Measurements from ENCODE around the gene XPR1. TPM values are rescaled to one million over a fixed set of nuclear protein-coding genes. Genes with fewer than 3 reads are reported as not detected.

The XPR1 gene
- total and polyA plus RNA-seq, 2 of the 8 experiments (the other 6 are each of a cell fraction or from before 2014, with no cell fraction given), result 28.6 to 43.9 TPM

GRCh38 chr1:180590889-180591288 is 40.9 kb upstream of the XPR1 start:
- Histone ChIP-seq H2BK20ac (ENCODE audit: low read length) (no peak overlapping the region), H3K56ac (replicated peaks; ENCODE audit: insufficient read length, low read depth, low read length) (no peak overlapping the region), H4K5ac (ENCODE audit: insufficient read length, low read depth, low read length) (no peak overlapping the region), H3K27me3 (replicated peaks in 1 of 4; ENCODE audit: control insufficient read depth in 3 of 4, extremely low read depth in 1 of 4, insufficient read depth in 3 of 4, low read length in 3 of 4) (no peaks in the 10 kb centered on the region), H2BK5ac (ENCODE audit: low read depth, low read length) (no peak overlapping the region), H2AFZ (ENCODE audit: low read length) (no peak overlapping the region), H2BK15ac (ENCODE audit: low read length) (no peak overlapping the region), H2BK120ac (replicated peaks; ENCODE audit: low read depth, low read length) (no peak overlapping the region), H3K23me2 (ENCODE audit: low read depth, low read length) (no peaks in the 10 kb centered on the region), H4K91ac (replicated peaks; ENCODE audit: insufficient read length, low read length) (no peak overlapping the region), H3K27ac (ENCODE audit: low read depth, low read length) (no peak overlapping the region), H3K79me1 (ENCODE audit: low read depth, low read length) (no peaks in the 10 kb centered on the region), H3K9me3 (ENCODE audit: insufficient read depth in 2 of 2, low read depth in 1 of 2, low read length in 1 of 2) (no peaks in the 10 kb centered on the region), H3K9ac (replicated peaks in 1 of 4; ENCODE audit: extremely low read depth in 1 of 4, low read depth in 3 of 4, low read length in 3 of 4) (no peak overlapping the region), H3K14ac (ENCODE audit: insufficient read length) (no peak overlapping the region), H3K4me3 (ENCODE audit: extremely low read depth in 1 of 4, insufficient read depth in 2 of 4, low read depth in 3 of 4, low read length in 4 of 4) (no peak overlapping the region), H3K4me1 (replicated peaks in 1 of 4; ENCODE audit: control insufficient read depth in 3 of 4, insufficient read depth in 4 of 4, low read length in 3 of 4) (no peaks in the 10 kb centered on the region), H3K18ac (ENCODE audit: extremely low read depth, low read length) (no peak overlapping the region), H2BK12ac (ENCODE audit: low read depth, low read length) (no peak overlapping the region), H3K36me3 (ENCODE audit: control insufficient read depth in 2 of 4, insufficient read depth in 4 of 4, low read length in 3 of 4) (no peaks in the 10 kb centered on the region), H3K4me2 (ENCODE audit: insufficient read depth in 1 of 2, low read depth in 2 of 2, low read length in 2 of 2) (no peak overlapping the region), H3K23ac (ENCODE audit: insufficient read length) (no peak overlapping the region), H2AK5ac (ENCODE audit: low read depth, low read length) (no peak overlapping the region), H3K4ac (replicated peaks; ENCODE audit: insufficient read length, low read depth, low read length) (no peak overlapping the region), H3K79me2 (ENCODE audit: control insufficient read depth in 1 of 2, insufficient read depth in 2 of 2, low read length in 2 of 2) (no peaks in the 10 kb centered on the region), H4K8ac (ENCODE audit: extremely low read depth, insufficient read depth, low read length) (no peak overlapping the region), H4K20me1 (replicated peaks in 1 of 2; ENCODE audit: control insufficient read depth in 1 of 2, insufficient read depth in 2 of 2, low read length in 2 of 2) (no peaks in the 10 kb centered on the region)
- DNase-seq (ENCODE audit: low read depth in 1 of 2, low spot score in 2 of 2), result no peak
- ChIA-PET POLR2A (ENCODE audit: partially characterized antibody) (no interaction called here), CTCF (ENCODE audit: partially characterized antibody) (interaction anchor here (0.6 to 1.0 kb wide), 3 partner anchors 41 to 272 kb away, joined by 3 read pairs; partner anchors contain the start of gene XPR1)
- TF ChIP-seq, protein P1, sequence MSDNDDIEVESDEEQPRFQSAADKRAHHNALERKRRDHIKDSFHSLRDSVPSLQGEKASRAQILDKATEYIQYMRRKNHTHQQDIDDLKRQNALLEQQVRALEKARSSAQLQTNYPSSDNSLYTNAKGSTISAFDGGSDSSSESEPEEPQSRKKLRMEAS (IDR thresholded peaks at IDR 0.05), result no peak
- TF ChIP-seq SIN3A (conservative IDR thresholded peaks at IDR 0.05 in 1 of 2, IDR thresholded peaks at IDR 0.05 in 1 of 2; ENCODE audit: low read depth in 1 of 2, low read length in 2 of 2) (no peak), TAF1 (IDR thresholded peaks at IDR 0.05; ENCODE audit: low read depth, low read length) (no peak), MAFK (IDR thresholded peaks at IDR 0.05; ENCODE audit: low read depth, low read length) (no peak), BRCA1 (IDR thresholded peaks at IDR 0.05; ENCODE audit: low read depth, low read length) (no peak), CREB1 (IDR thresholded peaks at IDR 0.05) (no peak), YY1 (IDR thresholded peaks at IDR 0.05; ENCODE audit: low read depth, low read length) (no peak), TCF12 (IDR thresholded peaks at IDR 0.05; ENCODE audit: low read depth, low read length) (no peak), CTCF (IDR thresholded peaks at IDR 0.05; ENCODE audit: control extremely low read depth in 1 of 3, insufficient read depth in 1 of 3, low read depth in 1 of 3, low read length in 3 of 3) (no peak), TBP (IDR thresholded peaks at IDR 0.05; ENCODE audit: low read depth, low read length) (no peak)
- FAIRE-seq, result no peak
- 91% methylated on average over 2 of the region's 2 CpGs; no CpG with 5 or more reads in 1 of the 2 experiments for WGBS, 2 experiments (ENCODE audit: extremely low coverage in 1 of 2, insufficient coverage in 1 of 2, insufficient read length in 1 of 2, insufficient replicate concordance in 2 of 2, low coverage in 1 of 2, low lambda C conversion rate in 2 of 2, missing lambda C conversion rate in 1 of 2)

Measured in H1 (cell line).